ENCODE results near the gene BSDC1. TPM values are rescaled to one million over a fixed set of nuclear protein-coding genes. Genes with fewer than 3 reads are reported as not detected.
"Not testable (repeated sequence)": the region's sequence is repeated elsewhere in the genome, so short reads cannot be mapped to it uniquely, and the experiment has no call there.

The BSDC1 gene
- total RNA-seq, 6 experiments from 2014 or later, result 44.5 to 73.1 (median 62.1) TPM

DNA sequence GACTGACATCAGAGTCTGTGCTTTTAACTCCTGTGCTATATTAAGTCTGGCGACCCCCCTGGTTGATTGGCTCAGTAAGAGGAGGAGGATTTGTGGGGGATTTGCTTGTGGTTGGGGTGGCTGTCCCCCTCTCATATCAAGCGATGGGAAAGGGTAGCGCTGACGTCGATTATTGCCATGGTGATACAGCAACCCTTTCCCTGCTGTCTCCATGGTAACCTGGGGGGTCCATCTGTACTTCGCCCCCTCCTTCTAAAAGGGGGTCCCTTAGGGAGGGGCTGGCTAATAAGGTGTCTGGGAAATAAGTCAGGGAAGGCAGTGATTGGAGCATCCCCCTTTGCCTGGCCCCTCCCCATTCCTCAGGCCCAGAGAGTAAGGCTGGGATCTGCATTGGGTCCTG lies 36.6 kb downstream of the BSDC1 start:
- no peak overlapping the region for H3K27ac ChIP-seq
- no peaks in the 10 kb centered on the region for H3K9me3 ChIP-seq
- peaks cover 0 to 25% (median 7%) of the 10 kb centered on the region in 4 donors for H3K4me1 ChIP-seq
- TF ChIP-seq POLR2A (IDR thresholded peaks at IDR 0.05), result no peak
- TF ChIP-seq, protein P1, sequence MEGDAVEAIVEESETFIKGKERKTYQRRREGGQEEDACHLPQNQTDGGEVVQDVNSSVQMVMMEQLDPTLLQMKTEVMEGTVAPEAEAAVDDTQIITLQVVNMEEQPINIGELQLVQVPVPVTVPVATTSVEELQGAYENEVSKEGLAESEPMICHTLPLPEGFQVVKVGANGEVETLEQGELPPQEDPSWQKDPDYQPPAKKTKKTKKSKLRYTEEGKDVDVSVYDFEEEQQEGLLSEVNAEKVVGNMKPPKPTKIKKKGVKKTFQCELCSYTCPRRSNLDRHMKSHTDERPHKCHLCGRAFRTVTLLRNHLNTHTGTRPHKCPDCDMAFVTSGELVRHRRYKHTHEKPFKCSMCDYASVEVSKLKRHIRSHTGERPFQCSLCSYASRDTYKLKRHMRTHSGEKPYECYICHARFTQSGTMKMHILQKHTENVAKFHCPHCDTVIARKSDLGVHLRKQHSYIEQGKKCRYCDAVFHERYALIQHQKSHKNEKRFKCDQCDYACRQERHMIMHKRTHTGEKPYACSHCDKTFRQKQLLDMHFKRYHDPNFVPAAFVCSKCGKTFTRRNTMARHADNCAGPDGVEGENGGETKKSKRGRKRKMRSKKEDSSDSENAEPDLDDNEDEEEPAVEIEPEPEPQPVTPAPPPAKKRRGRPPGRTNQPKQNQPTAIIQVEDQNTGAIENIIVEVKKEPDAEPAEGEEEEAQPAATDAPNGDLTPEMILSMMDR (IDR thresholded peaks at IDR 0.05), result no peak
- DNase-seq (no peak), ATAC-seq (no peak)
- 69% methylated on average over 6 of the region's 6 CpGs for WGBS (ENCODE audit: insufficient coverage, low coverage, low lambda C conversion rate, missing lambda C conversion rate)
- no peaks in the 10 kb centered on the region for H3K27me3 ChIP-seq
- H3K4me3 ChIP-seq, result no peak overlapping the region
- no peaks in the 10 kb centered on the region for H3K36me3 ChIP-seq
- intact Hi-C loops (cut with DNase I), result no loop called here

DNA sequence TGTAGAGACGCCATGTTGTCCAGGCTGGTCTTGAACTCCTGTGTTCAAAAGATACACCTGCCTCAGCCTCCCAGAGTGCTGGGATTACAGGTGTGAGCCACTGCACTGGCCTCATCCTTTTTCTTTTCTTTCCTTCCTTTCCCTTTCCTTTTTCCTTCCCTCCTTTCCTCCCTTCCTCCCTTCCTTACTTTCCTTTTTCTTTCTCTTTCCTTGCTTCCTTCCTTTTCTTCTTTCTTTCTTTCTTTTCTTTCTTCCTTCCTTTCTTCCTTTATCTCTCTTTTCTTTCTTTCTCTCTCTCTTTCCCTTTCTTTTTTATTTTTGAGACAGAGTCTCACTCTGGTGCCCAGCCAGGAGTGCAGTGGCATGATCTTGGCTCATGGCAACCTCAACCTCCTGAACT lies 37.8 kb downstream of the BSDC1 start:
- H3K4me3 ChIP-seq, result no peak overlapping the region
- WGBS (ENCODE audit: insufficient coverage, low coverage, low lambda C conversion rate, missing lambda C conversion rate), result 100% methylated on average over 1 of the region's 1 CpG
- H3K27ac ChIP-seq, result no peak overlapping the region
- intact Hi-C loops (cut with DNase I), result no loop called here
- no peaks in the 10 kb centered on the region for H3K36me3 ChIP-seq
- ATAC-seq (no peak), DNase-seq (no peak)
- no peaks in the 10 kb centered on the region for H3K27me3 ChIP-seq
- H3K4me1 ChIP-seq, result peaks cover 0 to 24% (median 5%) of the 10 kb centered on the region in 4 donors
- no peak for TF ChIP-seq POLR2A (IDR thresholded peaks at IDR 0.05)
- TF ChIP-seq, protein P1 (IDR thresholded peaks at IDR 0.05), result no peak
- H3K9me3 ChIP-seq, result no peaks in the 10 kb centered on the region

DNA sequence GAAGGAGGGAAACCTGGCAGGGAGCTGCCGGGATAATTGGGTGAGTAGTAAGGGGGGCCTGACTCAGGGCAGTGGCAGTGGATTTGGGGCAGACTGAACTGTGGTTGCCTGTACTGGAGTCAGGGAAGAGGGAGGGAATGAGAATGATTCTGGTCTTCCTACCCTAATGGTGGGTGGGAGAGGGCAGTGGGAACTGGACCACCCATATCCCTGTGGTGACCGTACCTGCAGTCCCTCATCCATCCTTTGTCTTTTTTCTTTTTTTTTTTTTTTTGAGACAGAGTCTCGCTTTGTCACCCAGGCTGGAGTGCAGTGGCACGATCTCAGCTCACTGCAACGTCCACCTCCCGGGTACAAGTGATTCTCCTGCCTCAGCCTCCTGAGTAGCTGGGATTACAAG lies 38.5 kb downstream of the BSDC1 start:
- DNase-seq, H3K27ac ChIP-seq: not testable (repeated sequence)
- 87% methylated on average over 4 of the region's 6 CpGs for WGBS (ENCODE audit: insufficient coverage, low coverage, low lambda C conversion rate, missing lambda C conversion rate)

DNA sequence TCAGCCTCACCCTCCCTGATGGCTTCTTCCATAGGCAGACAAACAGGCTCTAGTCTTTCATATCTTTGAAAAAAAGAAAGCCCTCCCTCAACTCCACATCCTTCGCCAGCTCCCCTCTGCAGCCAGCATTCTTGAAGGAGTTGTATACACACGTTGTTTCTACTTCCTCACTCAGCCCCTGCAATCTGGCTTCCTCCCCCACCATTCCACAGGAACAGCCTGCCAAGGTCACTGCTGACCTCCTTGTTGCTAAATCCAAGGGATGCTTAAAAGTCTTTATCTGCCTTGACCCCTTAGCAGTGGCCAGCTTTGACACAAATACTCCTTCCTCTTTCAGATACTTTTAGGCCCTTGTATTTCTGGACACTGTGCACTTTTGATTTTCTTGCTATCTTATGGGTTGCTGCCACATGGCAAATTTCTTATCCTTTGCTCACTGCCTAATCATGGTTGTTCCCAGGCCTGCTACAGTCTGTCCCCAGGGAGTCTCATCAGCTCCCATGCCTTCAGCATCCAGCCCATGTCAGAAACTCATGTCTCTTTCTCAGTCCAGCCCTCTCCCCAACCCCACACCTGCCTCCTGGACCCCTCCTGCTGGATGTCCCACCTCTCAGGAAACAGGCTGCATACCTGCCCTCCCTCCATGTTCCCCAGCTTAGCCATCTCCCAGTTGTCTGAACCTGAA lies 40.2 kb downstream of the BSDC1 start:
- intact Hi-C loops (cut with DNase I), result no loop called here
- ATAC-seq, result peak; percentile 3 to 23 (median 18)

More for the DNA sequence above, 38.5 kb downstream of the BSDC1 start:
- intact Hi-C loops (cut with DNase I); ATAC-seq; H3K27me3 ChIP-seq; H3K9me3 ChIP-seq; H3K36me3 ChIP-seq; H3K4me3 ChIP-seq: not testable (repeated sequence)
- peaks cover 0 to 20% (median 4%) of the 10 kb centered on the region in 4 donors for H3K4me1 ChIP-seq

DNA sequence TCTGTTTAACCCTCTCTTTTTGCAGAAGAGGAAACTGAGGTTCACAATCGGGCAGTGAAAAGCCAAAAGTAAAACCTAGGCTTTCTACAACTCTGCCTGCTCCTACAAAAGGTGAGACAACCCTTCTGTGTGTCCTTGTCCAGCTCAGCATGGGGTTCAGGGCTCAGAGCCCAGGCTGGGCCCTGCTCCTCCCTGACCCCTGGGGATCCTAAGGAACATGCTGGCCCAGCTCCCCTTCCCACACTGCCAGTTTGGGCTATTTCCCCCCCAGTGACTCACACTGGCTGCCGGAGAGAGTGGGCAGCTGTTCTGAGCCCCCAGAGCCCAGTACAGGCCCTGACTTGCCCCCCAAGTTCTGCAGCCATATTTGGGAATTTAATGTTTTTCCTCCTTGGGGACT lies 40.8 kb downstream of the BSDC1 start:
- H3K27me3 ChIP-seq, result no peaks in the 10 kb centered on the region
- DNase-seq, result no peak
- intact Hi-C loops (cut with DNase I), result no loop called here
- H3K4me1 ChIP-seq, result peaks cover 0 to 23% (median 4%) of the 10 kb centered on the region in 4 donors
- no peak overlapping the region for H3K4me3 ChIP-seq
- no peaks in the 10 kb centered on the region for H3K36me3 ChIP-seq
- no peaks in the 10 kb centered on the region for H3K9me3 ChIP-seq
- no peak for ATAC-seq
- TF ChIP-seq, protein P1 (IDR thresholded peaks at IDR 0.05), result no peak
- no peak for TF ChIP-seq POLR2A (IDR thresholded peaks at IDR 0.05)
- WGBS (ENCODE audit: insufficient coverage, low coverage, low lambda C conversion rate, missing lambda C conversion rate), result 57% methylated on average over 2 of the region's 2 CpGs
- H3K27ac ChIP-seq, result peak overlapping the region in 2 of 3 donors; percentile 21 to 86

More for the DNA sequence above, 40.2 kb downstream of the BSDC1 start:
- no peaks in the 10 kb centered on the region for H3K27me3 ChIP-seq
- WGBS (ENCODE audit: insufficient coverage, low coverage, low lambda C conversion rate, missing lambda C conversion rate), result 36% methylated on average over 2 of the region's 2 CpGs
- H3K36me3 ChIP-seq, result no peaks in the 10 kb centered on the region
- H3K27ac ChIP-seq, result peak overlapping the region in 1 of 3 donors; percentile 86
- no peak overlapping the region for H3K4me3 ChIP-seq
- peaks cover 0 to 22% (median 4%) of the 10 kb centered on the region in 4 donors for H3K4me1 ChIP-seq
- DNase-seq, result peak in 2 of 3 donors; percentile 54 to 69
- TF ChIP-seq, protein P1 (IDR thresholded peaks at IDR 0.05), result no peak
- no peak for TF ChIP-seq POLR2A (IDR thresholded peaks at IDR 0.05)
- H3K9me3 ChIP-seq, result no peaks in the 10 kb centered on the region
